Hippocampal formation (tissue), 2 donors: ENCODE measurements around the gene ETV5.
A peak's percentile ranks its signal among the peaks of the same experiment; 100 is the strongest.

Experiments used
- DNase-seq, 2 donors: peaks; one replicate each; lab custom pipeline; 2025; lab: John Stamatoyannopoulos, UW

Gene ETV5

GRCh38 chr3:186123012-186123411, 14.1 kb upstream of the ETV5 start:
- DNase-seq = no peak

GRCh38 chr3:186121968-186122367, 13.1 kb upstream of the ETV5 start:
- no peak for DNase-seq

- DNase-seq = no peak
Observed at GRCh38 chr3:186121278-186121677, 12.4 kb upstream of the ETV5 start.

- DNase-seq = no peak
Observed at GRCh38 chr3:186119499-186119898, 10.6 kb upstream of the ETV5 start.

- DNase-seq = no peak
Observed at GRCh38 chr3:186118692-186119091, 9.8 kb upstream of the ETV5 start.

- no peak for DNase-seq
Observed at GRCh38 chr3:186117521-186118134, 8.7 kb upstream of the ETV5 start.

- DNase-seq = no peak
Observed at GRCh38 chr3:186115239-186115996, 6.5 kb upstream of the ETV5 start.

GRCh38 chr3:186110975-186111974, 2.4 kb upstream of the ETV5 start:
- no peak for DNase-seq

- DNase-seq = no peak
Observed at GRCh38 chr3:186109897-186110803, 1.3 kb upstream of the ETV5 start.

- no peak for DNase-seq
Observed at GRCh38 chr3:186108106-186108940, 566 bp downstream of the ETV5 start.

GRCh38 chr3:186107215-186108105, 1.4 kb downstream of the ETV5 start:
- DNase-seq = peak; percentile 56 to 79

GRCh38 chr3:186105543-186105942, 3.3 kb downstream of the ETV5 start:
- no peak for DNase-seq

GRCh38 chr3:186102687-186103086, 6.2 kb downstream of the ETV5 start:
- DNase-seq = no peak

GRCh38 chr3:186100398-186100797, 8.5 kb downstream of the ETV5 start:
- DNase-seq = no peak

GRCh38 chr3:186099178-186099577, 9.7 kb downstream of the ETV5 start:
- no peak for DNase-seq

GRCh38 chr3:186098740-186099139, 10.1 kb downstream of the ETV5 start:
- DNase-seq = no peak

- peak; percentile 90 to 97 for DNase-seq
Observed at GRCh38 chr3:186097663-186098451, 11.0 kb downstream of the ETV5 start.

- DNase-seq = no peak
Observed at GRCh38 chr3:186097317-186097662, 11.6 kb downstream of the ETV5 start.

GRCh38 chr3:186096290-186096689, 12.6 kb downstream of the ETV5 start:
- DNase-seq = no peak
